Head of caudate nucleus (tissue), 42 donors: ENCODE measurements around the gene SLC7A4.
A peak's percentile ranks its signal among the peaks of the same experiment; 100 is the strongest.
"Not testable (repeated sequence)": the region's sequence is repeated elsewhere in the genome, so short reads cannot be mapped to it uniquely, and the experiment has no call there.

Source experiments
- DNase-seq, 42 donors: peaks; one replicate each; pipeline versions ENCODE4 v3.0.0 to v3.0.0-alpha.2; 2020 to 2021; ENCODE audit warnings: mixed read lengths in 7 of 42
- intact Hi-C: fragments of 100-400 bp; cut with DNase I; formaldehyde crosslinking; loops from one replicate; pipeline ENCODE4 v1.15.0; 2022

The SLC7A4 gene

GRCh38 chr22:21009638-21010425 is 22.5 kb downstream of the SLC7A4 start:
- intact Hi-C loops, result no loop called here
- DNase-seq, result no peak

GRCh38 chr22:21009208-21009607 is 23.2 kb downstream of the SLC7A4 start:
- DNase-seq, intact Hi-C loops: not testable (repeated sequence)

- intact Hi-C loops, result loop anchor here (5.0 kb wide), 1 partner anchor 86 kb away; the partner anchor contains the start of gene CRKL
- no peak for DNase-seq
Measured at GRCh38 chr22:21003782-21004181, 28.6 kb downstream of the SLC7A4 start.

GRCh38 chr22:21001601-21002325 is 30.6 kb downstream of the SLC7A4 start, which contains the start of gene THAP7:
TSS of gene THAP7 (minus strand) at chr22:21002118. CDS start at chr22:21001911, 207 bp downstream.
- peak; percentile 93 to 99 (median 97) for DNase-seq
- intact Hi-C loops, result loop anchor here (1.0 to 5.0 kb wide), 2 partner anchors 19 to 84 kb away; partner anchors contain the start of genes CRKL and LZTR1

GRCh38 chr22:21000987-21001600 is 31.3 kb downstream of the SLC7A4 start:
- intact Hi-C loops, result loop anchor here (1.0 to 5.0 kb wide), 2 partner anchors 19 to 84 kb away; partner anchors contain the start of genes CRKL and LZTR1
- peak in 7 of 42 donors; percentile 25 to 45 (median 33) for DNase-seq

GRCh38 chr22:21000207-21000986 is 32.0 kb downstream of the SLC7A4 start:
- intact Hi-C loops, result loop anchor here (5.0 kb wide), 1 partner anchor 83 kb away; the partner anchor contains the start of gene CRKL
- DNase-seq, result no peak

- intact Hi-C loops, result loop anchor here (5.0 kb wide), 1 partner anchor 82 kb away; the partner anchor contains the start of gene CRKL
- no peak for DNase-seq
Measured at GRCh38 chr22:20999350-21000206, 32.8 kb downstream of the SLC7A4 start.

GRCh38 chr22:20998411-20999336 is 33.7 kb downstream of the SLC7A4 start:
- intact Hi-C loops, result no loop called here
- DNase-seq, result no peak

- no peak for DNase-seq
- intact Hi-C loops, result no loop called here
Measured at GRCh38 chr22:20997536-20998257, 34.7 kb downstream of the SLC7A4 start.

- intact Hi-C loops, result no loop called here
- DNase-seq, result no peak
Measured at GRCh38 chr22:20996598-20997535, 35.5 kb downstream of the SLC7A4 start.

- DNase-seq, result no peak
- intact Hi-C loops, result no loop called here
Measured at GRCh38 chr22:20996031-20996410, 36.3 kb downstream of the SLC7A4 start.

- intact Hi-C loops, result no loop called here
- no peak for DNase-seq
Measured at GRCh38 chr22:20995329-20996030, 36.9 kb downstream of the SLC7A4 start.

- no peak for DNase-seq
- intact Hi-C loops, result no loop called here
Measured at GRCh38 chr22:20994902-20995241, 37.5 kb downstream of the SLC7A4 start.

- DNase-seq, result no peak
- intact Hi-C loops, result no loop called here
Measured at GRCh38 chr22:20994128-20994901, 38.0 kb downstream of the SLC7A4 start.
